Spleen (tissue), 7 donors: ENCODE results near the gene FSTL4.

ENCODE experiments used
- CTCF ChIP-seq, 11 experiments: fragments of 200-600 bp in 7 of 11; fragments of 450-650 bp in 4 of 11; sonication (generic) in 4 of 11; IDR thresholded peaks in 8 of 11; conservative IDR thresholded peaks in 3 of 11; 1 replicate in 7 of 11; 2 replicates in 4 of 11; pipeline versions ENCODE4 v1.4.0 to v1.8.0; 2016 to 2021; ENCODE audit warnings: antibody characterized with exemption in 11 of 11, inconsistent platforms in 4 of 11, mild to moderate bottlenecking in 1 of 11
- POLR2A ChIP-seq, 3 donors: fragments of 450-650 bp; IDR thresholded peaks; one replicate each; pipeline ENCODE4 v1.5.1; 2017; ENCODE audit warnings: antibody characterized with exemption in 3 of 3, mild to moderate bottlenecking in 1 of 3
- POLR2AphosphoS5 ChIP-seq, 3 donors: sonication (generic); formaldehyde crosslinking; IDR thresholded peaks; one replicate each; pipeline ENCODE4 v1.5.1; 2017; ENCODE audit warnings: antibody characterized with exemption in 3 of 3
- donor health status: DM: no; HTN: no; CAD: no; lungs with moderate emphysema.
- donor health status: DM: no; HTN: no; CAD: no.
- donor health status: DM: no; HTN: no; CAD: no.

DNA sequence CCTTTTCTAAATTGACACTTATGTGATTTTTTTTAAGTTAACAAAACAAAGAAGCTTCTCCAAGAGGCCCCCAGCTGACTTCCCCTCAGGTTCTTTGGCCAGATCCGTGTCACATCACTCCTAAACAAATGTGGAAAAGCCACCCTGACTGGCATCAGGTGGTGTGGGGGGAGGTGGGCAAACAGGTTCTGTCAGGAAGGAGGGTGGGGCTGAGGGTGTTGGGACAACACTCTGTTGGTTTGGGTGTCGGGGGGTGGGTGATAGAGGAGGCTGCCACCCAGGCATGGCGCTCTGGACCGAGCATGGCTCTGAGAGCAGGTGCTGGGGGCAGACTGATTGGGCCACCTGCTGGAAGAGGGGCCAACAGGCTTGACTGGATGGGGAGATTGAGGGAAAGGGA is 349.7 kb downstream of the FSTL4 start:
- TF ChIP-seq CTCF (IDR thresholded peaks at IDR 0.05 in 8 of 11, conservative IDR thresholded peaks at IDR 0.05 in 3 of 11) (no peak), POLR2AphosphoS5 (IDR thresholded peaks at IDR 0.05) (no peak), POLR2A (IDR thresholded peaks at IDR 0.05) (no peak)
